HL-60 (cell line): Measurements from ENCODE around the gene IGFBP7.

Experiments
- GABPA ChIP-seq: IDR thresholded peaks from 2 replicates; pipeline ENCODE4 v1.6.1; 2012; ENCODE audit warnings: low read depth
- POLR2AphosphoS5 ChIP-seq: IDR thresholded peaks from 2 replicates; pipeline ENCODE4 v1.6.1; 2012; ENCODE audit warnings: low read depth
- SPI1 ChIP-seq: IDR thresholded peaks from 2 replicates; pipeline ENCODE4 v1.6.1; 2012; ENCODE audit warnings: low read depth, mild to moderate bottlenecking, borderline replicate concordance
- TF ChIP-seq, protein P1 (sequence below): IDR thresholded peaks from one replicate; pipeline ENCODE4 v1.5.1; 2011; ENCODE audit warnings: low read length, control low read depth, inconsistent platforms; ENCODE audit not compliant: insufficient read depth
- TF ChIP-seq, protein P2 (sequence below): IDR thresholded peaks from 2 replicates; pipeline ENCODE4 v1.6.1; 2012; ENCODE audit warnings: low read depth; ENCODE audit not compliant: insufficient replicate concordance

DNA sequence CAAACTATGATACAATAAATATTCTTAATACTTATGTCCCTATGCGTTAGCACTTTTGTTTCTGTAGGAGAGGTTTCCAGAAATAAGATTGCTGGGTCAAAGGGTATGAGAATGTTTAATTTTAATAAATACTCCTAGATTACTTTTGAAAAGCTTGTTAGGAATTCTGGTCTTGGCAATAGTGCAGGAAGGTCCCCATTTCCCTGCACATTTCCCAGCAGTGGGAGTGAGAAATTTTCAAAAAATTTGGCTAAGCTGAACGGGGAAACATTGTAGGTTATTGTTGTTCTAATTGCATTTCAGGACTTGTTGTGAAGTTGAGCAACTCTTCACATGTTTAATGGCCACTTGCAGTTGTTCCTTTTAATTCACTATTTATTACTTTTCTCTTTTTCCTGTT lies 27.1 kb downstream of the IGFBP7 start:
- TF ChIP-seq, protein P1, sequence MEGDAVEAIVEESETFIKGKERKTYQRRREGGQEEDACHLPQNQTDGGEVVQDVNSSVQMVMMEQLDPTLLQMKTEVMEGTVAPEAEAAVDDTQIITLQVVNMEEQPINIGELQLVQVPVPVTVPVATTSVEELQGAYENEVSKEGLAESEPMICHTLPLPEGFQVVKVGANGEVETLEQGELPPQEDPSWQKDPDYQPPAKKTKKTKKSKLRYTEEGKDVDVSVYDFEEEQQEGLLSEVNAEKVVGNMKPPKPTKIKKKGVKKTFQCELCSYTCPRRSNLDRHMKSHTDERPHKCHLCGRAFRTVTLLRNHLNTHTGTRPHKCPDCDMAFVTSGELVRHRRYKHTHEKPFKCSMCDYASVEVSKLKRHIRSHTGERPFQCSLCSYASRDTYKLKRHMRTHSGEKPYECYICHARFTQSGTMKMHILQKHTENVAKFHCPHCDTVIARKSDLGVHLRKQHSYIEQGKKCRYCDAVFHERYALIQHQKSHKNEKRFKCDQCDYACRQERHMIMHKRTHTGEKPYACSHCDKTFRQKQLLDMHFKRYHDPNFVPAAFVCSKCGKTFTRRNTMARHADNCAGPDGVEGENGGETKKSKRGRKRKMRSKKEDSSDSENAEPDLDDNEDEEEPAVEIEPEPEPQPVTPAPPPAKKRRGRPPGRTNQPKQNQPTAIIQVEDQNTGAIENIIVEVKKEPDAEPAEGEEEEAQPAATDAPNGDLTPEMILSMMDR, result no peak
- TF ChIP-seq POLR2AphosphoS5 (no peak), SPI1 (no peak), GABPA (no peak)
- TF ChIP-seq, protein P2, sequence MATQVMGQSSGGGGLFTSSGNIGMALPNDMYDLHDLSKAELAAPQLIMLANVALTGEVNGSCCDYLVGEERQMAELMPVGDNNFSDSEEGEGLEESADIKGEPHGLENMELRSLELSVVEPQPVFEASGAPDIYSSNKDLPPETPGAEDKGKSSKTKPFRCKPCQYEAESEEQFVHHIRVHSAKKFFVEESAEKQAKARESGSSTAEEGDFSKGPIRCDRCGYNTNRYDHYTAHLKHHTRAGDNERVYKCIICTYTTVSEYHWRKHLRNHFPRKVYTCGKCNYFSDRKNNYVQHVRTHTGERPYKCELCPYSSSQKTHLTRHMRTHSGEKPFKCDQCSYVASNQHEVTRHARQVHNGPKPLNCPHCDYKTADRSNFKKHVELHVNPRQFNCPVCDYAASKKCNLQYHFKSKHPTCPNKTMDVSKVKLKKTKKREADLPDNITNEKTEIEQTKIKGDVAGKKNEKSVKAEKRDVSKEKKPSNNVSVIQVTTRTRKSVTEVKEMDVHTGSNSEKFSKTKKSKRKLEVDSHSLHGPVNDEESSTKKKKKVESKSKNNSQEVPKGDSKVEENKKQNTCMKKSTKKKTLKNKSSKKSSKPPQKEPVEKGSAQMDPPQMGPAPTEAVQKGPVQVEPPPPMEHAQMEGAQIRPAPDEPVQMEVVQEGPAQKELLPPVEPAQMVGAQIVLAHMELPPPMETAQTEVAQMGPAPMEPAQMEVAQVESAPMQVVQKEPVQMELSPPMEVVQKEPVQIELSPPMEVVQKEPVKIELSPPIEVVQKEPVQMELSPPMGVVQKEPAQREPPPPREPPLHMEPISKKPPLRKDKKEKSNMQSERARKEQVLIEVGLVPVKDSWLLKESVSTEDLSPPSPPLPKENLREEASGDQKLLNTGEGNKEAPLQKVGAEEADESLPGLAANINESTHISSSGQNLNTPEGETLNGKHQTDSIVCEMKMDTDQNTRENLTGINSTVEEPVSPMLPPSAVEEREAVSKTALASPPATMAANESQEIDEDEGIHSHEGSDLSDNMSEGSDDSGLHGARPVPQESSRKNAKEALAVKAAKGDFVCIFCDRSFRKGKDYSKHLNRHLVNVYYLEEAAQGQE, result no peak
